HEK293 (cell line): ENCODE measurements around the gene CTCF.

ENCODE experiments used
- ZIC2 ChIP-seq: fragments of 450-650 bp; formaldehyde crosslinking; IDR thresholded peaks from 2 replicates; pipeline ENCODE4 v1.5.1; 2016; ENCODE audit warnings: missing biosample characterization, missing genetic modification characterization
- TF ChIP-seq, protein P1 (sequence below): fragments of 450-650 bp; formaldehyde crosslinking; IDR thresholded peaks from 2 replicates; pipeline ENCODE4 v1.5.1; 2016; ENCODE audit warnings: missing biosample characterization, missing genetic modification characterization

DNA sequence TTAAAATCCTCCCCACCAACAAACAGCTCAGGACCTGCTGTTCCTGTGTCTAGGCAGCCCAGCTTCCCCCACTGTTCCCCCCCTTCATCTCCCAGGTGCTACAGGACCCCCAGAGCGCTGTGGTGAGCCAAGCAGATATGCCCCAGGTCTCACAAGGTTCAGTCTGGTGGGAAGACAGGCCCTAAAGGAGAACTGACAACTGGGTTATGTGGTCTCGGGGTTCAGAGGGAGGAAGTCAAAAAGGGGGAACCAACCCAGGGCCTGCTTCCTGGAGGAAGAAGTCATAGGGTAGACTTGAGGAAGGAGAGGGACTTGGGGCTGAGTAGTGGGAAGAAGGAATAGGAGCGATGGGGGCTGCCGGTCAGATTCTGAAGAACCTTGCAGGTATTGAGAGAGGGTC is 31.1 kb upstream of the CTCF start:
- TF ChIP-seq, protein P1, sequence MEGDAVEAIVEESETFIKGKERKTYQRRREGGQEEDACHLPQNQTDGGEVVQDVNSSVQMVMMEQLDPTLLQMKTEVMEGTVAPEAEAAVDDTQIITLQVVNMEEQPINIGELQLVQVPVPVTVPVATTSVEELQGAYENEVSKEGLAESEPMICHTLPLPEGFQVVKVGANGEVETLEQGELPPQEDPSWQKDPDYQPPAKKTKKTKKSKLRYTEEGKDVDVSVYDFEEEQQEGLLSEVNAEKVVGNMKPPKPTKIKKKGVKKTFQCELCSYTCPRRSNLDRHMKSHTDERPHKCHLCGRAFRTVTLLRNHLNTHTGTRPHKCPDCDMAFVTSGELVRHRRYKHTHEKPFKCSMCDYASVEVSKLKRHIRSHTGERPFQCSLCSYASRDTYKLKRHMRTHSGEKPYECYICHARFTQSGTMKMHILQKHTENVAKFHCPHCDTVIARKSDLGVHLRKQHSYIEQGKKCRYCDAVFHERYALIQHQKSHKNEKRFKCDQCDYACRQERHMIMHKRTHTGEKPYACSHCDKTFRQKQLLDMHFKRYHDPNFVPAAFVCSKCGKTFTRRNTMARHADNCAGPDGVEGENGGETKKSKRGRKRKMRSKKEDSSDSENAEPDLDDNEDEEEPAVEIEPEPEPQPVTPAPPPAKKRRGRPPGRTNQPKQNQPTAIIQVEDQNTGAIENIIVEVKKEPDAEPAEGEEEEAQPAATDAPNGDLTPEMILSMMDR (tag by site-specific recombination), result no peak
- TF ChIP-seq ZIC2 (tag by site-specific recombination), result no peak
